HepG2 (cell line): Measurements from ENCODE around the gene SBK2.

Source experiments
- MBD4 ChIP-seq: IDR thresholded peaks from 2 replicates; pipeline ENCODE4 v1.6.1; 2012; ENCODE audit warnings: low read length, inconsistent platforms, borderline replicate concordance
- PTBP1 ChIP-seq: fragments of 200-400 bp; formaldehyde crosslinking; IDR thresholded peaks from 2 replicates; pipeline ENCODE4 v1.6.1; 2018; ENCODE audit warnings: low read length, low read depth; ENCODE audit not compliant: poor library complexity, severe bottlenecking
- ZNF703 ChIP-seq: sonication (generic); formaldehyde crosslinking; IDR thresholded peaks from 2 replicates; pipeline ENCODE4 v1.5.1; 2020; ENCODE audit warnings: missing genetic modification reagents, mild to moderate bottlenecking, moderate library complexity, borderline replicate concordance
- TF ChIP-seq, protein P1 (sequence below), 2 experiments: sonication (generic) in 1 of 2; formaldehyde crosslinking in 1 of 2; IDR thresholded peaks; 2 replicates each; pipeline versions ENCODE4 v1.5.1 to v1.6.1; 2011 to 2020; ENCODE audit warnings: borderline replicate concordance in 1 of 2, low read depth in 1 of 2, low read length in 1 of 2, mild to moderate bottlenecking in 1 of 2, missing genetic modification reagents in 1 of 2, moderate library complexity in 1 of 2
- TF ChIP-seq, protein P2 (sequence below): sonication (generic); formaldehyde crosslinking; IDR thresholded peaks from 2 replicates; pipeline ENCODE4 v1.8.0; 2023; ENCODE audit warnings: mild to moderate bottlenecking, missing genetic modification reagents

DNA sequence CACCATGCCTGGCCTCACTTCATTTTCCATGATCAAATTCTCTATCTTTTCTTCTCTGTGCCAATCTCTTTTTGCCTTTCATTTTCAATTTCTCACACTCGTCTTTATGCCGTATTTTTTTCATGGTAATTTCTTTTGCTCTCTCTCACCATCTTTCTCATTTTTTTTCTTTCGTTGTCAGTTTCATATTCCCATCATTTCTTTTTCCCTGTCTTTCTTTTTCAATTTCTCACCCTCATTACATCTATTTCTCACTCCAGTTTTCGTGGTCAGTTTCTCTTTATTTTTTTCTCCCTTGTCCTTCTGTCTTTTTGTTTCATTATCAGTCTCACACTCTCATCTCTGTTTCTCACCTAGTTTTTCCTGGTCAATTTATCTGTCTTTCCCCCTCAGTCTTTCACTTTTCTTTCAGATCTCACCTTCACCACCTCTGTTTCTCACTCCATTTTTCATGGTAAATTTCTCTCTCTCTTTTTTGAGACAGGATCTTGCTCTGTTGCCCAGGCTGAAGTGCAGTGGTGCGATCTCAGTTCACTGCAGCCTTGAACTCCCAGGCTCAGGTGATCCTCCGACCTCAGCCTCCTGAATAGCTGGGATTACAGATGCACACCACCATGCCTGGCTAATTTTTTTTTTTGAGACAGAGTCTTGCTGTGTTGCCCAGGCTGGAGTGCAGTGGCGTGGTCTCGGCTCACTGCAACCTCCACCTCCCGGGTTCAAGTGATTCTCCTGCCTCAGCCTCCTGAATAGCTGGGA lies 34.6 kb downstream of the SBK2 start:
- TF ChIP-seq, protein P1, sequence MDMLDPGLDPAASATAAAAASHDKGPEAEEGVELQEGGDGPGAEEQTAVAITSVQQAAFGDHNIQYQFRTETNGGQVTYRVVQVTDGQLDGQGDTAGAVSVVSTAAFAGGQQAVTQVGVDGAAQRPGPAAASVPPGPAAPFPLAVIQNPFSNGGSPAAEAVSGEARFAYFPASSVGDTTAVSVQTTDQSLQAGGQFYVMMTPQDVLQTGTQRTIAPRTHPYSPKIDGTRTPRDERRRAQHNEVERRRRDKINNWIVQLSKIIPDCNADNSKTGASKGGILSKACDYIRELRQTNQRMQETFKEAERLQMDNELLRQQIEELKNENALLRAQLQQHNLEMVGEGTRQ (IDR thresholded peaks at IDR 0.05; ENCODE audit: low read depth, low read length): no peak
- TF ChIP-seq, protein P1 (CRISPR knock-in tag; IDR thresholded peaks at IDR 0.05; ENCODE audit: borderline replicate concordance): no peak
- TF ChIP-seq, protein P2, sequence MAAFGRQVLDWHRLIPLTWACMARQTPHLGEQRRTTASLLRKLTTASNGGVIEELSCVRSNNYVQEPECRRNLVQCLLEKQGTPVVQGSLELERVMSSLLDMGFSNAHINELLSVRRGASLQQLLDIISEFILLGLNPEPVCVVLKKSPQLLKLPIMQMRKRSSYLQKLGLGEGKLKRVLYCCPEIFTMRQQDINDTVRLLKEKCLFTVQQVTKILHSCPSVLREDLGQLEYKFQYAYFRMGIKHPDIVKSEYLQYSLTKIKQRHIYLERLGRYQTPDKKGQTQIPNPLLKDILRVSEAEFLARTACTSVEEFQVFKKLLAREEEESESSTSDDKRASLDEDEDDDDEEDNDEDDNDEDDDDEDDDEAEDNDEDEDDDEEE (CRISPR knock-in tag): no peak
- TF ChIP-seq PTBP1: no peak
- TF ChIP-seq ZNF703 (CRISPR knock-in tag): no peak
- TF ChIP-seq MBD4: no peak
